OCI-LY3 (cell line): ENCODE measurements around the gene FLCN.
"Not testable (repeated sequence)": the region's sequence is repeated elsewhere in the genome, so short reads cannot be mapped to it uniquely, and the experiment has no call there.

Experiments
- CTCF ChIP-seq: fragments of 200-600, 300-600 bp; sonication (generic); IDR thresholded peaks from 2 replicates; pipeline ENCODE4 v1.5.1; 2014; ENCODE audit warnings: antibody characterized with exemption, low read length, low read depth
- EZH2phosphoT487 ChIP-seq: fragments of 200-600 bp; shearing (Covaris generic); IDR thresholded peaks from 2 replicates; pipeline ENCODE4 v1.6.1; 2018; ENCODE audit warnings: antibody characterized with exemption, mixed run types, low read depth

GRCh38 chr17:17277431-17277830, 40.5 kb upstream of the FLCN start:
- TF ChIP-seq CTCF, EZH2phosphoT487: not testable (repeated sequence)
